ENCODE results near the gene DNAJC24.

DNA sequence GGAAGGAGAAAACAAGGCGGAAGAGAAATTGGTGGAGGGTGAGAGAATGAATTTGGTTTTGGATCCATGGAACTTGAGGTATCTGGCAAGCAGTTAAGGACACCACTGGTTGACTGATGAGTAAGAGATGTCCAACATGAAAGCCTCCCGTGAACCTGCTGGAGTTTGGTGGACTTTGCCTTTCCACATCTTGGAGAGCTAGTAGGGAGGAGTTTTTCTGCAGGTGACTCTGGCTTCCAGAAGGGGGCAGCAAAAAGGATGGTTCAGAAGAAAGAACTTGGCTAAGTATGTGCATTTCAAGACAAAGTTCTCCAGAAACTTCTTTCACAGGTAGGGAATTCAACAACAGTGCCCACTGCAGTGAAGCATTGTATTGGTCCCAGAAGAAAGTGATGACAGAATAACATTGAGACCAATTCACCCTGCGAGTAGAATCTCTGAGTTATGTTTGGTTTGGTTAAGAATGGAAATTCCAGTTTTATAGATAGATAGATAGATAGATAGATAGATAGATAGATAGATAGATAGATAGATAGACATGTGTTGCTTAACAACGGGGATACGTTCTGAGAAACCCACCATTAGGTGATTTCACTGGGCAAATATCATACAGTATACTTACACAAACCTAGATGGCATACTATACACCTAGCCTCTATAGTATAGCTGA lies 28.6 kb upstream of the DNAJC24 start:
- no peak for TF ChIP-seq POLR2AphosphoS5 (IDR thresholded peaks at IDR 0.05)
- TF ChIP-seq, protein P1, sequence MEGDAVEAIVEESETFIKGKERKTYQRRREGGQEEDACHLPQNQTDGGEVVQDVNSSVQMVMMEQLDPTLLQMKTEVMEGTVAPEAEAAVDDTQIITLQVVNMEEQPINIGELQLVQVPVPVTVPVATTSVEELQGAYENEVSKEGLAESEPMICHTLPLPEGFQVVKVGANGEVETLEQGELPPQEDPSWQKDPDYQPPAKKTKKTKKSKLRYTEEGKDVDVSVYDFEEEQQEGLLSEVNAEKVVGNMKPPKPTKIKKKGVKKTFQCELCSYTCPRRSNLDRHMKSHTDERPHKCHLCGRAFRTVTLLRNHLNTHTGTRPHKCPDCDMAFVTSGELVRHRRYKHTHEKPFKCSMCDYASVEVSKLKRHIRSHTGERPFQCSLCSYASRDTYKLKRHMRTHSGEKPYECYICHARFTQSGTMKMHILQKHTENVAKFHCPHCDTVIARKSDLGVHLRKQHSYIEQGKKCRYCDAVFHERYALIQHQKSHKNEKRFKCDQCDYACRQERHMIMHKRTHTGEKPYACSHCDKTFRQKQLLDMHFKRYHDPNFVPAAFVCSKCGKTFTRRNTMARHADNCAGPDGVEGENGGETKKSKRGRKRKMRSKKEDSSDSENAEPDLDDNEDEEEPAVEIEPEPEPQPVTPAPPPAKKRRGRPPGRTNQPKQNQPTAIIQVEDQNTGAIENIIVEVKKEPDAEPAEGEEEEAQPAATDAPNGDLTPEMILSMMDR (IDR thresholded peaks at IDR 0.05 in 8 of 11, conservative IDR thresholded peaks at IDR 0.05 in 3 of 11): peak in 4 of 11 experiments; percentile 22 to 48 (median 36)
